ENCODE results near the gene KLK4. TPM values are rescaled to one million over a fixed set of nuclear protein-coding genes. Genes with fewer than 3 reads are reported as not detected.

Gene KLK4
- total RNA-seq, result not detected
- not detected for polyA plus RNA-seq

DNA sequence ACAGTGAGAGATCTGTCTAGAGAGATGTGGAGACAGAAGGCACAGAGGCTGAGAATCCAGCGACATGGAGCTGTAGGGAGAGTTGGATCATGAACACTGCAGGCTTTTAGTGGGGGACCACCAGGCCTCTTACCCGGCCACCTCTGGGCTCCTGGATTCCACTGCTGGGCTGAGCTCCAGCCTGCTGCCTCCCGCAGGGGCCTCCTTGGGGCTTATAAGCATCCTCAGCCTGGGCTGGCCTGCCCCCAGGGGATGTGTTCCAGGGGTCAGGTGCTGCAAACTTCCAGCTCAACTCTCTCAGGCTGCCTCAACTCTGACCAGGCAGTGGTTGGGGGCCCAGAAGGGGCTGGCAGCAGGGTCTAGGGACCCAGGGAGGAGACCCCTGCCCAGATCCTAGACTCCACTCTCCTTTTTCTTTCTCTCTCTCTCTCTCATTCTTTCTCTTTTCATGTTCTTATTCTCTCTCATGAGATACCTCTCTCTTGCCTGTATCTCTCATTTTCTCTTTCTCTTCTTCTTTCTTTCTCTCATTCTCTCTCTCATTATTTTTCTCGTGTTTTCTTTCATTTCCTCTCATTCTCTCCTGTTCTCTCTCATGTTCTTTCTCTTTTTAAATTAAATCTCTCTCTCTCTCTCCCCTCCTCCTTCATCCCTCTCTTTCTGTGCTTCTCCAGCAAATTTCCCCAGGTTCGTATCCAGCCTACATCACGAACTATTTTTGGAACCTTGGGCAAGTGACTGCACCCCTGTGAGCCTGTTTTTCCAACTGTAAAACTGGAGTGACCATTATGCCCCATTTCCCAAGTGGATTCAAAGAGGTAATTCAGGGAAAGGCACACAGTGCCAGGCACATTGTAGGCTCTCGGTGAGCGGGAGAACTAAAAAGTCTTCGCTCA lies at the start of gene KLK4:
Gene KLK4 (minus strand): TSS at position 190 of the 896 bp plus-strand sequence. CDS start 657 bp downstream, outside the sequence.
- TF ChIP-seq, protein P1, sequence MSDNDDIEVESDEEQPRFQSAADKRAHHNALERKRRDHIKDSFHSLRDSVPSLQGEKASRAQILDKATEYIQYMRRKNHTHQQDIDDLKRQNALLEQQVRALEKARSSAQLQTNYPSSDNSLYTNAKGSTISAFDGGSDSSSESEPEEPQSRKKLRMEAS (IDR thresholded peaks at IDR 0.05), result no peak
- TF ChIP-seq EGR1 (IDR thresholded peaks at IDR 0.05; ENCODE audit: low read depth in 2 of 2) (no peak), FOXA1 (IDR thresholded peaks at IDR 0.05) (no peak), RXRA (IDR thresholded peaks at IDR 0.05) (no peak), HNF4G (IDR thresholded peaks at IDR 0.05) (no peak), REST (IDR thresholded peaks at IDR 0.05) (no peak), NR2F2 (IDR thresholded peaks at IDR 0.05) (no peak), TAF1 (conservative IDR thresholded peaks at IDR 0.05) (no peak), CTCF (IDR thresholded peaks at IDR 0.05; ENCODE audit: low read depth, low read length, missing input control) (no peak), YY1 (IDR thresholded peaks at IDR 0.05) (no peak), SP1 (IDR thresholded peaks at IDR 0.05) (no peak), GABPA (IDR thresholded peaks at IDR 0.05 in 1 of 2, conservative IDR thresholded peaks at IDR 0.05 in 1 of 2) (no peak), JUND (IDR thresholded peaks at IDR 0.05) (no peak)
- TF ChIP-seq, protein P2, sequence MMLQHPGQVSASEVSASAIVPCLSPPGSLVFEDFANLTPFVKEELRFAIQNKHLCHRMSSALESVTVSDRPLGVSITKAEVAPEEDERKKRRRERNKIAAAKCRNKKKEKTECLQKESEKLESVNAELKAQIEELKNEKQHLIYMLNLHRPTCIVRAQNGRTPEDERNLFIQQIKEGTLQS (IDR thresholded peaks at IDR 0.05), result no peak

GRCh38 chr19:50959731-50960500 lies 48.7 kb upstream of the KLK4 start:
- 61% methylated on average over 7 of the region's 9 CpGs for WGBS
- no peaks in the 10 kb centered on the region for H3K36me3 ChIP-seq (ENCODE audit: control insufficient read depth in 4 of 4, insufficient read depth in 3 of 4, low read depth in 1 of 4, low read length in 3 of 4)
- no peak overlapping the region for H3K9ac ChIP-seq (ENCODE audit: low read depth in 1 of 2, low read length in 2 of 2)
- no peak for DNase-seq (ENCODE audit: low spot score)
- no peaks in the 10 kb centered on the region for H3K4me1 ChIP-seq (ENCODE audit: control insufficient read depth in 4 of 4, insufficient read depth in 4 of 4, low read length in 3 of 4)
- peaks cover 0 to 3% (median under 1%) of the 10 kb centered on the region in 4 donors for H3K27me3 ChIP-seq (ENCODE audit: control insufficient read depth in 4 of 4, insufficient read depth in 4 of 4, low read length in 3 of 4)
- H3K9me3 ChIP-seq (ENCODE audit: control insufficient read depth in 4 of 4, low read length in 3 of 4), result peaks cover 0 to 8% (median 1%) of the 10 kb centered on the region in 4 donors
- no peak overlapping the region for H3K27ac ChIP-seq (ENCODE audit: low read depth in 1 of 2, low read length in 2 of 2)
- H3K4me3 ChIP-seq (ENCODE audit: low read depth in 1 of 3, low read length in 3 of 3), result no peak overlapping the region
- no peak for TF ChIP-seq CTCF (IDR thresholded peaks at IDR 0.05; ENCODE audit: low read depth, low read length, missing input control)
- TF ChIP-seq JUND (IDR thresholded peaks at IDR 0.05), result no peak
- TF ChIP-seq NR2F2 (IDR thresholded peaks at IDR 0.05), result no peak
- no peak for TF ChIP-seq SP1 (IDR thresholded peaks at IDR 0.05)
- TF ChIP-seq, protein P2 (IDR thresholded peaks at IDR 0.05), result no peak
- TF ChIP-seq YY1 (IDR thresholded peaks at IDR 0.05), result no peak
- TF ChIP-seq EGR1 (IDR thresholded peaks at IDR 0.05; ENCODE audit: low read depth in 2 of 2), result no peak
- TF ChIP-seq RAD21 (IDR thresholded peaks at IDR 0.05), result no peak
- TF ChIP-seq ZBTB33 (IDR thresholded peaks at IDR 0.05), result no peak
- no peak for TF ChIP-seq GABPA (IDR thresholded peaks at IDR 0.05 in 1 of 2, conservative IDR thresholded peaks at IDR 0.05 in 1 of 2)
- TF ChIP-seq TAF1 (conservative IDR thresholded peaks at IDR 0.05), result no peak

More for the DNA sequence above, at the start of gene KLK4:
- WGBS, result 55% methylated on average over 9 of the region's 9 CpGs
- H3K9me3 ChIP-seq (ENCODE audit: control insufficient read depth in 4 of 4, low read length in 3 of 4), result no peaks in the 10 kb centered on the region
- peaks cover 2 to 14% (median 5%) of the 10 kb centered on the region in 4 donors for H3K27me3 ChIP-seq (ENCODE audit: control insufficient read depth in 4 of 4, insufficient read depth in 4 of 4, low read length in 3 of 4)
- DNase-seq (ENCODE audit: low spot score), result no peak
- H3K36me3 ChIP-seq (ENCODE audit: control insufficient read depth in 4 of 4, insufficient read depth in 3 of 4, low read depth in 1 of 4, low read length in 3 of 4), result no peaks in the 10 kb centered on the region
- H3K27ac ChIP-seq (ENCODE audit: low read depth in 1 of 2, low read length in 2 of 2), result no peak within 1 kb of the TSS
- no peak within 1 kb of the TSS for H3K4me3 ChIP-seq (ENCODE audit: low read depth in 1 of 3, low read length in 3 of 3)
- H3K9ac ChIP-seq (ENCODE audit: low read depth in 1 of 2, low read length in 2 of 2), result no peak within 1 kb of the TSS
- no peaks in the 10 kb centered on the region for H3K4me1 ChIP-seq (ENCODE audit: control insufficient read depth in 4 of 4, insufficient read depth in 4 of 4, low read length in 3 of 4)
